ENCODE measurements around the gene LRRK1.

- no peak for TF ChIP-seq FOXJ3 (CRISPR knock-in tag; IDR thresholded peaks at IDR 0.05; ENCODE audit: borderline replicate concordance)
- TF ChIP-seq CTCF (IDR thresholded peaks at IDR 0.05) = no peak
- TF ChIP-seq ZNF317 (CRISPR knock-in tag; IDR thresholded peaks at IDR 0.05; ENCODE audit: borderline replicate concordance, low read depth) = no peak
- TF ChIP-seq ELF4 (CRISPR knock-in tag; IDR thresholded peaks at IDR 0.05; ENCODE audit: low read depth) = no peak
- no peak for TF ChIP-seq CBFB (CRISPR knock-in tag; IDR thresholded peaks at IDR 0.05; ENCODE audit: low read depth)
- no peak for TF ChIP-seq MAX (CRISPR knock-in tag; IDR thresholded peaks at IDR 0.05)
- TF ChIP-seq NFE2L1 (CRISPR knock-in tag; IDR thresholded peaks at IDR 0.05) = no peak
Measured at GRCh38 chr15:101010781-101011180, 91.6 kb downstream of the LRRK1 start.

Data from WTC11 (cell line).